ENCODE measurements around the gene EDN3. TPM values are rescaled to one million over a fixed set of nuclear protein-coding genes. Genes with fewer than 3 reads are reported as not detected.

Gene EDN3
- not detected in 2 replicates for total RNA-seq

DNA sequence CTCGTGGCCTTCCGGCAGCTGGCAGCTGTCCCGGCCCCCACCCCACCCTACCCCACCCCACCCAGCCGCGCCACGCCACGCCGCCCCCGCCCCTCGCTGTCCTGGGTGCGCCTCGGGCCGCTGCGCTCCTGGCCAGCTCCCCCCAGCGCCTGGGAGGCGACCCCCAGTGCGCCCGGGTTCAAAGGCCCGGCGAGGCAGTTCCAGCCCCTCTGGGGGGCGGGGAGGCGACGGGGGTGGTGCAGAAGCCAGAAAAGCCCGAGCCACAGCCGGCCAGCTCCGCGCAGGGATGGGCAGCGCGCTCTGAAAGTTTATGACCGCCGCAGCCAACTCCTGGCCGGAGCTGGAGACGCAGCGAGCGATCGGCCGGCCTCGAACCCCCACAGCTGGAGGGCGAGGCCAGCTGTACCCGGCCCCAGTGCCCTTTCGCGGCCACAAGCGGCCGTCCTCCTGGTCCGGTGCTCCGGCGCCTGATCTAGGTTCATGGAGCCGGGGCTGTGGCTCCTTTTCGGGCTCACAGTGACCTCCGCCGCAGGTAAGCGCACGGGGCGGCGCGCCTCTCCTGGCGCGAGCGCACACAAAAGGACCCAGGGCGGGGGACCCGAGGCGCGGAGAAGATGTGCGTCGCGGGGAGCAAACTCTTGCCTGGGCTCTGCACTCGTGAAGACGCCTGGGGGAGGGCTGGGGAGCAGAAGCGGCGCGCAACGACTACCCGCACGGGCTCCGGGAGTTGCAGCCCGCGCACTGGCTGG, at the start of gene EDN3:
TSS of gene EDN3 (plus strand) at position 279 of the 749 bp plus-strand sequence. CDS start at position 481, 202 bp downstream.
- no peak for DNase-seq (ENCODE audit: low read depth, low spot score)

DNA sequence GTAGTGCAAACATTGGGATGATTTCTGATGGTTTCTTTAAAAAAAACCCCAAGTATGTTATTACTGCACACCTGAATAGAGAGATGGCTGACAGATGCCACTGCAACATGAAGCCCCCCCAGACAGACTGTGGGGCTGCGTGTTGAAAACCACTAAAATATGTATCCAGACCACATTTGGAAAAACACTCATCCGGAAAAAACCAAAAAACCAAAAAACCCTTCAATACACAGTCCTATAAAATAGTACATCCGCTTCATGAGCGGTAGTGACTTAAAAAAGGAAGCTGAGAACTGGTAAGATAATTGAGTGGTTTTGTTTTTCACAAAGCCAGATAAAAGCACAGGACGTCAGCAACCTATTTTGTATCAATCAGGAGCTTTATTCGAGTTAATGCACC, 47.1 kb upstream of the EDN3 start:
- DNase-seq (ENCODE audit: low read depth, low spot score), result no peak

GRCh38 chr20:59253779-59254319, 46.6 kb upstream of the EDN3 start:
- no peak for DNase-seq (ENCODE audit: low read depth, low spot score)

- DNase-seq (ENCODE audit: low read depth, low spot score), result no peak
Observed at GRCh38 chr20:59255256-59255655, 45.2 kb upstream of the EDN3 start.

DNA sequence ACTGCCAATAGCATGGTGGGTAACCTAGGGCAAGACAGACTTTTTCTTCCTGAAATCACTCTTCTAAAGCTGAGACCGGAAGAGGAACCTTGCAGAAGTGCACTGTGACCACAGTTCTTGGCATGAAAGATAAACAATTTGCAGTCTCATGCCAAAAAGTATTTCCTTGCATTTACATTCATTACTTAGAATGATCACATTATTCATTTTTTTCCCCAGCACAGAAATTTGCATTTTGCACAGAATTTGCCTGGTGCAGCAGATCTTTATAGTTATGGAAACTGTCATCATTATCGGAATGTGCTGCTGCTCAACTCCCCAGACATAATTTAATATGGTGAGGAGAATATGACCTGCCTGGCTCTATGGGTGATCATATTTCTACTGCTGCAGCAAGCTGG, 42.2 kb upstream of the EDN3 start:
- DNase-seq (ENCODE audit: low read depth, low spot score), result no peak

DNA sequence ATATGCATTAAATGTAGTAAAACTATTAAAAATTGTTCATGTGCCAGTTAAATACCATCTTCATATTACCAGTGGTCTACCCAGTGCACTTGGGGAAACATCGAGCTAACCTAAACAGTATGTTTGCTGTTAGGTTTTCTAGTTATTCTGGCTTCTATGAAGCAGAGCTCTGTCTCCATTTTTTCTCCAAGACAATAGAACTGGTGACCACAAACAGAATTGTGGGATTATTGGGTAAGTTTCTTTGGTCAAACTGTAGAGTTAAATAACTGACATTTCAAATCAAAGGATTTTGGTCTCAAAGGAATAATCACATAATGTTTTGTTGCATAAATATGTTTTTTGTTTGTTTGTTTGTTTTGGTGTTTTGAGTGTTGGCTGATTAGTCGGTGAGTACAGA, 40.5 kb upstream of the EDN3 start:
- DNase-seq (ENCODE audit: low read depth, low spot score), result no peak

DNA sequence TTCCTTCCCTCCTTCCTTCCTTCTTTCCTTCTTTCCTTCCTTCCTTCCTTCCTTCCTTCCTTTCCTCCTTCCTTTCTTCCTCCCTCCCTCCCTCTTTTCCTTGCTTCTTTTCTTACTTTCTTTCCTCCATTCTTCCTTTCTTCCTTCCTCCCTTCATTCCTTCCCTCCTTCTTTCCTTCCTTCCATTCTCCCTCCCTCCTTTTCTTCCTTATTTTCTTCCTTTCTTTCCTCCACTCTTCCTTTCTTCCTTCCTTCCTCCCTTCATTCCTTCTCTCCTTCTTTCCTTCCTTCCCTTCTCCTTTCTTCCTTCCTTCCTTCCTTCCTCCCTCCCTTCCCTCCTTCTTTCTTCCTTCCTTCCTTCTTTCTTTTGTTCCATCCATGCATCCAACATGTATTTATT, 35.1 kb upstream of the EDN3 start:
- DNase-seq (ENCODE audit: low read depth, low spot score), result no peak

DNA sequence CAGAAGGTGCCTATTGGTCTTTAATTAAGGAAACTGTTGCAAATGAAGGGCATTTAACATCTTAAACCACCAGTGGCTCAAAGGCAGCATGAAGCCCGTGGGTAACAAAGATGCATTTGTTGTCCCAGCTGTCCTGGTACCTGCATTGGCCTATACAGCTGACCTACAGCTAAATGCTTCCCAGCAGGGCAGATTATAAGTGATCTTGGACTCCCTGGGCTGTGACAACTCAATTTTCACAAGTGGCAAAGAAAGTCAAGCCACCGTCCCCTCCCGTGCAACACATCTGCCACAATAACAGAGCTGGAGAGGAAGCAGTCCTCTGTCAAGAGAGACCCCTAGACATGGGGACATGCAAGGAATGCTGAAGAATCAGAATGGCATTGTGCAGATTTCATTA, 31.5 kb upstream of the EDN3 start:
- no peak for DNase-seq (ENCODE audit: low read depth, low spot score)

DNA sequence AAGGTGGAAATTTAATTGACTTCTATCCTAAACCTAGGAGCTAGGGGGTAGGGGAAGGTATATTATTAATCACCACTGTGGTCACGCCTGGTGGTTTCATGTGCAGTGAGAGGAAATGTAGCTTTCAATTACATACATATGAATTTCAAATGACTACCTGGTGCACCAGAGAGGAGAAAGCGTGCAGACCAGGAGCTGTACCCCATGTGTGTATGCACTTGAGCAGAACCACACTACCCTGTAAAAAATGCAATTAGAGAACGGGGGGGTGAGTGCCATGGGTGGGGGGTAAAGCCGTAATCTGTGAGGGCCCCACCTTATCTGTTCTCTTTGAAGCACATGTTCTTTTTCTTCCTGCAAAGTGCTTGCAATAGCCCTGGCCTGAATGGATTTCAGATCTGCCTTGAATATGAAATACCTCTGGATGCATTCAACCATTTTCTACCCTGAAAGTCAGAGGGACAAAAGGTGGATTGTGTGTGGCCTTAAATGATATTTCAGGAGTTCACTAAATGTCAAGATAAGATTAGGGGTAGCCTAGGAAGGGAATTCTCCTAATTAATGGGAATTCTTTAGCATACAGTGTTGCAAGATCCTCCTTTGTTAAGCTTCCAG, 30.9 kb upstream of the EDN3 start:
- no peak for DNase-seq (ENCODE audit: low read depth, low spot score)

DNA sequence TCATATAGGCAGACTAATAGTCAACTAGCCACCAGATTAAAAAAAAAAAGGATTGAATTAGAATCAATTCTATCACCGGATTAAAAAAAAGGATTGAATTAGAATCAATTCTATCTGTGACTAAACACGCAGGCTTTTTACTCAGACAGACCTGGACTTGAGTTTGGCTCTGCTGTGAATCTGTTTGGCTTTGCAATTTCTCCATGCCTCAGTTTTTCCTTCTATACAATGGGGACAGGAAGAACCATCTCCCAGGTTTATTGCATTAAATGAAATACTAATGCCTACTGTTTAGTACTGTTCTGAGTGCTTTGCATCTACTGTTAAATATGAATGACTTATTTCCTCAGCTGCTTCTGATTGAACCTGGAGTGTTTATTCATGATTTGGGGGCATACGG, 30.0 kb upstream of the EDN3 start:
- no peak for DNase-seq (ENCODE audit: low read depth, low spot score)

DNA sequence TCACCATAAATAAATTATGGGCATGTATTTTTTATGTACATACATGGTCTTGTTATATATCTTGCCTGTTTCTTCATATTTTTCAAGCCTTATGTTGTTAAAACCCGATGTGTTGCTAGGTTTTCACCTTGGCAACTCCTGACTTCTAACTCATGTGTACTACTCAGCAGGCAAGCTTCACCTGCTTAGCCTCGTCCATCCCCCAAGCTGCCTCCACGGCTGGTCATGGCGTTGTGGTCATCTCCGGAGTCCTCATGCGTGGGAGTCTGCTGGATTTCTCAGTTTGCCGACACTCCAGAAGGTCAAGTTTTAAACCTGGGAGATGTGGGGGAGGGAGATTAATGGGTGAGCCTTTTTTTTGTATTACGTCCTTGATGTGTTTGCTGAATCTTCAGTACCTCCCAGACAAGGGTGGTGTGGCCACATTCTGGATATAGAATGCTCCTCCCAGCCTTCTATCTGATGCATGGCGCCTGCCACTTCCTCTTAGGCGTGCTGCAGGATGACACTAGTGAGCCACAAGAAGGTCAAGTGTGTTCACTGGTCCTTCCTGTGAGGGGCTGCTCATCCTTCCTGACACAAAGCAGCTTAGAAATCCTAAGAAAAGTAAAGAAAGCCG, 26.6 kb upstream of the EDN3 start:
- no peak for DNase-seq (ENCODE audit: low read depth, low spot score)

GRCh38 chr20:59276938-59277337, 23.5 kb upstream of the EDN3 start:
- DNase-seq (ENCODE audit: low read depth, low spot score), result no peak

DNA sequence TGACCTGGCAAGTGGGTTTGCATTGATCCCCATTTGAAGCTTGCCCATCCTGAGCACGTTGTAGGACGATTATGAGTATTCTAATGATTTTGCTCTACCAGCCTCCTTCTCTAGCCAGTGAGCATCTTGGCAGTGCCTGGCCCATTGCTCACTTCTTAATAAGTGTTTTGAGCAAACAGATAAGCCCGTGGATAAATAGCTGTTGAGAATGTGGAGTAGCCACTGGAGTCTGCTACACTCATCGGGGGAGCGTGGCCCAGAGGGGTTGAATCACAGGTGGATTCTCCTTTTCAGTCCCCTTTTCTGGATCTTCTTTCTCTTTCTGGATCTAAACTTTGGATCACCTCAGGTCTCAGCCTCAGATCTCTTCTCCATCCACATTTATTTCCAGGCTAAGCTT, 15.9 kb upstream of the EDN3 start:
- no peak for DNase-seq (ENCODE audit: low read depth, low spot score)

DNA sequence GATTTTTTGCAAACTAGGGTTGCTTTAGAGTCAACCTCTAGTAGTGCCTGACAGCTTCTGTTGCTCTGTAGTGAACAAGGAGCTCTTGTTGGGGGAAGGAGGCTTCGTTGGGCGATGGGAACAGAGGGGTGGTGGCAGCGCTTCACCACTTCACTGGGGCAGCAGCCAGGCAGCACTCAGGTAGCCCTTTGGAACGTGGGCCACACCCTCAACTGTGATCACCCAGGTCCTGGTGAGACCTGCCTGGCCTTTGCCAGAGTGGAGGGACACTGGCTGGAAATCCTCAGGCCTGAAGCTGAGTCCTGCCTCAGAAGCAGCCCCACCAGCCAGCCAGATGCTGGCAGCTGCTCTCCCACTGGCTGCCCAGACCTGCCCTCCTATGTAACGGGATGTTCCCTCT, 10.4 kb upstream of the EDN3 start:
- DNase-seq (ENCODE audit: low read depth, low spot score), result no peak

DNA sequence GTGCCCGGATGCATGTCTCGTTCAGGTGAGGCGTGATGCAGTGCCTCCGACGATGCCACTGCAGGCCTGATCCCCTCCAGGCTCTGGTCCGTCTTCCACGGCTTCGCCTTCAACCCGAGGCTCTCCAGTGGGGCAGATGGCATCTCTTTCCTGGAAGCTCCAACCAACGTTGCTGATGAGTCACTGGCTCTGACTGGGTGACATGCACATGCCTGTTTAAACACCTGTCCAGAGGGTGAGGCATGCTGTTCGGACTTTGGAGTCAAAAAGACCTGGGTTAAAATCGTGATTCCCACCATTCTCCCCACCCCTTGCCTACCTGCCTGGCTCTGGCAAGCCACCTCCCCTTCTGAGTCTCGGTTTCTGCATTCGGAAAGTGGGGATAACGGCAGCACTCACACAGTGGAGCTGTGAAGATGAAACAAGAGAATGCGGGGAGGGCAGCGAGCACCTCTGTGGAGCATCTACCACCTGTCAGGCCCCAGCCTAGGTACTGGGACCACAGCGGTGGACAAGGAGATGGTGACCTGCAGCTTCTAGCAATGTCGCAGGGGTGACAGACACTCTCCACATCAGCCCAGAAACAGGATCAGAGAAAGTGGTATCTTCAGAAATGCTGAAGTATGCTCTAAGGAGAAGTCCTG, 8.5 kb upstream of the EDN3 start:
- DNase-seq (ENCODE audit: low read depth, low spot score), result no peak

DNA sequence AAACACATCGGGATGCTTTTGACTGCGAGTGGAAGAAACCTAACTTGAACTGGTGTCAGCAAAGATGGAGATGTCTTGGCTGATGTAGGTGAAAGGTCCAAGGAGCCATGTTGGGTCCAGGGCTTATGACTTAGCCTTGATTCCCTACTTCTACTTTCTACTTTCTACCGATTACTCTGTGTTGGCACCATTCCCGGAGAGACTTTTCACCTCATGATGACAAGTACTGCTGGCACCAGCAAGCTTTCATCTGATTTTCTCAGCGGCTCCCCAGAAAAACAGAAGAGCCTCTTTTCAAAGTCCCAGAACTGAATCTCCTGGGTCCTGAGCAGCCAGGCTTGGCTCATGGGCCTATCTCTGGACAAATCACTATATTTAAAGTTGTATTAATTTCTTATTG, 4.9 kb upstream of the EDN3 start:
- DNase-seq (ENCODE audit: low read depth, low spot score), result no peak

DNA sequence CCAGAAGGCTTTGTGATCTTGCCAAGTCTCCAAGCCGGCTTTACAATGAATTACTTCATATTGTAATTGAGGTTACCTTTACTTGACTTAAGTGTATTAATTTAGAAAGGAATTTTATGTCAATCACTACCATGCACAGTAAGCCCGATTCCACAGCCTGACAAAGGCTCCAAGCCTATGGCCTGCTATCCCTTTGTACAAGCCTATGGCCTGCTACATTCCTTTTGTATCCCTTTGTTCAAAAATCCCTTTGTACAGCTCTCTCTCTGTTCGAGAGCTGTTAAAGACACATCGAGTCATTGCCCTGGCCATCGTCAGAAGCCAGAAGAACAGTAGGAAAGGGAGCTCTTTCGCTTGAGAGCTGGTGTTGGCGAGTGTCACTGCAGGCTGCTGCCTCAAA, 2.7 kb upstream of the EDN3 start:
- DNase-seq (ENCODE audit: low read depth, low spot score), result no peak

DNA sequence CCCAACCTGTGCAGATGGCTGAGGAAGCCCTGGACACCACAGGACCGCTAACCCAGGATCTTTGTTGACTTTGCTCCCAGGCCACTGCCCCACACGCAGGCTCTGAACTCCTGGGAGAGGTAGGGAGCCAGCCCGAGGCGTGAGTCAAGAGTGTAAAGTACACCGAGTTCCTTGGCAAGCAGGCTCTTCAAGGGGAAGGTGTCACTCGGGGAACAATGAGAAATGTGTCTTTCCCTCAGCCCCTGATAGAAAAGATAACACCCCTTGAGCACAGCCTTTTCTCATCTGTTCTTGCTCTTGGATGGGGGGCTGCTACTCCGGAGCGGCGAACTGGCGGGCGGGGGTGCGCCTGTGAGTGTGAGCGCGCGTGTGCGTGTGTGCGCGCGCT, 472 bp upstream of the EDN3 start:
- DNase-seq (ENCODE audit: low read depth, low spot score), result no peak

DNA sequence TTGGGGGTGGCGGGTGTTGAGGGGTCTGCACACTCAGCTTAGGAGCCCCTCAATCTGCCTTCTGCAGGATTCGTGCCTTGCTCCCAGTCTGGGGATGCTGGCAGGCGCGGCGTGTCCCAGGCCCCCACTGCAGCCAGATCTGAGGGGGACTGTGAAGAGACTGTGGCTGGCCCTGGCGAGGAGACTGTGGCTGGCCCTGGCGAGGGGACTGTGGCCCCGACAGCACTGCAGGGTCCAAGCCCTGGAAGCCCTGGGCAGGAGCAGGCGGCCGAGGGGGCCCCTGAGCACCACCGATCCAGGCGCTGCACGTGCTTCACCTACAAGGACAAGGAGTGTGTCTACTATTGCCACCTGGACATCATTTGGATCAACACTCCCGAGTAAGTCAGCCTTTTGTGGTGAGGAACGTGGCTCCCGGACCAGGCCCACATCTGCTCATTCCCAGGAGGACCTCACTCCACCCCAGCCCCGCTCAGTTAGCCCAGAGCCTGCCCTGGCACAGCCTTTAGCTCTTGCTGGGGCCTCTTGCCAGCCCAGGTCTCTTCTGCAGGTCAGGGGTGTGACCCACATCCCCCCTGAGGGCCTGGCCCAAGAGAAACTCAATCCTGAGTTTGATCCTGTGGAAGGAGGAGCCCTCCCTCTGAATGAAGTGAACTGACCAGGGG, 1.1 kb downstream of the EDN3 start:
- DNase-seq (ENCODE audit: low read depth, low spot score), result no peak

GRCh38 chr20:59305908-59306655, 5.7 kb downstream of the EDN3 start:
- no peak for DNase-seq (ENCODE audit: low read depth, low spot score)

GRCh38 chr20:59307270-59307669, 6.9 kb downstream of the EDN3 start:
- DNase-seq (ENCODE audit: low read depth, low spot score), result no peak
